Measurements from ENCODE around the gene DOCK4. TPM values are rescaled to one million over a fixed set of nuclear protein-coding genes. Genes with fewer than 3 reads are reported as not detected.

The DOCK4 gene
- total RNA-seq, 4 donors from 2014 or later, result 6.4 to 20.5 (median 9.7) TPM

- H3K4me1 ChIP-seq, result peaks cover 3% of the 10 kb centered on the region
- TF ChIP-seq CTCF (IDR thresholded peaks at IDR 0.05) (no peak), POLR2A (IDR thresholded peaks at IDR 0.05) (no peak), EP300 (IDR thresholded peaks at IDR 0.05) (no peak), POLR2AphosphoS5 (IDR thresholded peaks at IDR 0.05) (no peak)
- no peak for DNase-seq (ENCODE audit: low spot score in 2 of 2)
- H3K27ac ChIP-seq, result no peak overlapping the region
- H3K9me3 ChIP-seq, result no peaks in the 10 kb centered on the region
- WGBS, result 40% methylated on average over 3 of the region's 3 CpGs
- H3K36me3 ChIP-seq, result no peaks in the 10 kb centered on the region
- no peak overlapping the region for H3K4me3 ChIP-seq
- H3K27me3 ChIP-seq, result no peaks in the 10 kb centered on the region
Observed at GRCh38 chr7:112140600-112140999, 65.6 kb downstream of the DOCK4 start.

GRCh38 chr7:112138938-112139337 is 67.3 kb downstream of the DOCK4 start:
- Histone ChIP-seq H3K27me3 (no peaks in the 10 kb centered on the region), H3K9me3 (no peaks in the 10 kb centered on the region), H3K36me3 (no peaks in the 10 kb centered on the region), H3K27ac (no peak overlapping the region), H3K4me1 (peaks cover 3% of the 10 kb centered on the region), H3K4me3 (no peak overlapping the region)
- WGBS, result 95% methylated on average over 3 of the region's 3 CpGs
- no peak for TF ChIP-seq EP300 (IDR thresholded peaks at IDR 0.05)
- TF ChIP-seq CTCF (IDR thresholded peaks at IDR 0.05), result no peak
- TF ChIP-seq POLR2AphosphoS5 (IDR thresholded peaks at IDR 0.05), result no peak
- TF ChIP-seq POLR2A (IDR thresholded peaks at IDR 0.05), result no peak
- no peak for DNase-seq (ENCODE audit: low spot score in 2 of 2)

GRCh38 chr7:112138325-112138852 is 67.8 kb downstream of the DOCK4 start:
- peaks cover 3% of the 10 kb centered on the region for H3K4me1 ChIP-seq
- DNase-seq (ENCODE audit: low spot score in 2 of 2), result no peak
- WGBS, result 66% methylated on average over 3 of the region's 3 CpGs
- no peaks in the 10 kb centered on the region for H3K9me3 ChIP-seq
- no peaks in the 10 kb centered on the region for H3K27me3 ChIP-seq
- no peak for TF ChIP-seq POLR2A (IDR thresholded peaks at IDR 0.05)
- TF ChIP-seq POLR2AphosphoS5 (IDR thresholded peaks at IDR 0.05), result no peak
- no peak for TF ChIP-seq EP300 (IDR thresholded peaks at IDR 0.05)
- no peak for TF ChIP-seq CTCF (IDR thresholded peaks at IDR 0.05)
- no peak overlapping the region for H3K4me3 ChIP-seq
- H3K36me3 ChIP-seq, result no peaks in the 10 kb centered on the region
- H3K27ac ChIP-seq, result no peak overlapping the region

GRCh38 chr7:112137141-112138101 is 68.8 kb downstream of the DOCK4 start:
- H3K9me3 ChIP-seq, result no peaks in the 10 kb centered on the region
- H3K36me3 ChIP-seq, result no peaks in the 10 kb centered on the region
- H3K27ac ChIP-seq, result no peak overlapping the region
- DNase-seq (ENCODE audit: low spot score in 2 of 2), result no peak
- H3K4me1 ChIP-seq, result peaks cover 3% of the 10 kb centered on the region
- TF ChIP-seq EP300 (IDR thresholded peaks at IDR 0.05) (no peak), POLR2AphosphoS5 (IDR thresholded peaks at IDR 0.05) (no peak), POLR2A (IDR thresholded peaks at IDR 0.05) (no peak), CTCF (IDR thresholded peaks at IDR 0.05) (no peak)
- WGBS, result 92% methylated on average over 3 of the region's 3 CpGs
- H3K4me3 ChIP-seq, result no peak overlapping the region
- H3K27me3 ChIP-seq, result no peaks in the 10 kb centered on the region

- no peak for DNase-seq (ENCODE audit: low spot score in 2 of 2)
Observed at GRCh38 chr7:112136271-112137008, 69.8 kb downstream of the DOCK4 start.

More at GRCh38 chr7:112136271-112137008, 69.8 kb downstream of the DOCK4 start:
- H3K9me3 ChIP-seq, result no peaks in the 10 kb centered on the region
- TF ChIP-seq POLR2A (IDR thresholded peaks at IDR 0.05), result no peak
- no peak for TF ChIP-seq POLR2AphosphoS5 (IDR thresholded peaks at IDR 0.05)
- no peak for TF ChIP-seq CTCF (IDR thresholded peaks at IDR 0.05)
- TF ChIP-seq EP300 (IDR thresholded peaks at IDR 0.05), result no peak
- H3K27me3 ChIP-seq, result no peaks in the 10 kb centered on the region
- H3K27ac ChIP-seq, result no peak overlapping the region
- WGBS, result 80% methylated on average over 4 of the region's 4 CpGs
- peaks cover 3% of the 10 kb centered on the region for H3K4me1 ChIP-seq
- no peaks in the 10 kb centered on the region for H3K36me3 ChIP-seq
- no peak overlapping the region for H3K4me3 ChIP-seq
